NCI-H524 (cell line): Measurements from ENCODE around the gene HPDL.
"Not testable (repeated sequence)": the region's sequence is repeated elsewhere in the genome, so short reads cannot be mapped to it uniquely, and the experiment has no call there.

ENCODE experiments used
- DNase-seq, 2 experiments: peaks; one replicate each; lab custom pipeline; 2025; lab: John Stamatoyannopoulos, UW

Gene HPDL

DNA sequence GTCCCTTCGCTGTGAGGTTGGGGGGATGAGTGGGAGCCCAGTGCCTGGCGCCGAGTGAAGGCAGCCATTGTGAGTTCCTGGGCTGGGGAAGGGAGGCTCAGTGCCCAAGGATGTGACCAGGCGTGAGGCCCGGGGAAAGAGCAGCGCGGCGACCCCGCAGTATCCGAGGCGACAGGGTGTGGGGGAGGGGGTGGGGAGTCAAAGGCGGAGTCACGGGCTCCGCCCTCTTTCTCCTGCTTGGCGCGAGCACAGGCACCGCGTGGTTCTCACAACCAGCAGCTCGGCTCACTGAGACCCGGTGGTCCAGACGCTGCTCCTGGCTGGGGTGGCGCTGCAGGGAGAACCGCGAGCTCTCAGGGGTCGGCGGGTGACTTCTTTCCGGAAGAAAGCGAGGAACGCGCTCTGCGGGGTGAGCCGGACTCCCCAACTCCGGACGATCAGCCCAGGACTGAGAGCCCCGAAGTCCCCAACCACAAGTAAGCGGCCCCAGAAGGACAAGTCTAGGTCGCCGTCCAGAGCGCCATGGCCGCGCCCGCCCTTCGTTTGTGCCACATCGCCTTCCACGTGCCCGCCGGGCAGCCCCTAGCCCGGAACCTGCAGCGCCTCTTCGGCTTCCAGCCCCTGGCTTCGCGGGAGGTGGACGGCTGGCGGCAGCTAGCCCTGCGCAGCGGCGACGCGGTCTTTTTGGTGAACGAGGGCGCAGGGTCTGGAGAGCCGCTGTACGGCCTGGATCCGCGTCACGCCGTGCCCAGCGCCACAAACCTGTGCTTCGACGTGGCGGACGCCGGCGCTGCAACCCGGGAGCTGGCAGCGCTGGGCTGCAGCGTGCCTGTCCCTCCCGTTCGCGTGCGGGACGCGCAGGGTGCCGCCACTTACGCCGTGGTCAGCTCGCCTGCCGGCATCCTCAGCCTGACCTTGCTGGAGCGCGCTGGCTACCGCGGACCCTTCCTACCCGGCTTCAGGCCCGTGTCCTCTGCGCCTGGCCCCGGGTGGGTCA is at the start of gene HPDL:
TSS of gene HPDL (plus strand) at position 269 of the 997 bp plus-strand sequence. CDS start at position 523, 254 bp downstream.
- peak; percentile 75 to 79 for DNase-seq

DNA sequence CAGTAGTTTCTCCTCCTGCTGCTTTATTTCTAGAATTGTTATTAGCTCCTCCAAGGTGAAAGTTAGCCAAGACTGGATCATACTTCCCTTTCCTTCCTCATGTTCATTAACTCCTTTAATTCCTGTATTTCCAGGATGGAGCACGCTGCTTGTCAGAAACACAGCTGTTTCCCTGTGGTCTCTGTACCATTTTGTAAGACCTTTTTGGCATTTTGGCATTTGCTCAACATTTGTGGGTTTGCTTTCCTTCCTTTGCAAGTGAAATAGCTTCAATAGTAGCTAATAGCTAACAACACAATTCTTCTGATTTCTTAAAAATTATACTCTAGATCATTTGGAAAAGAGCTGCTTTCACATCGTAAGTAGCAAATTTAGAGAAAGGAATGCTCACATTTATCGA is 44.3 kb upstream of the HPDL start:
- no peak for DNase-seq

DNA sequence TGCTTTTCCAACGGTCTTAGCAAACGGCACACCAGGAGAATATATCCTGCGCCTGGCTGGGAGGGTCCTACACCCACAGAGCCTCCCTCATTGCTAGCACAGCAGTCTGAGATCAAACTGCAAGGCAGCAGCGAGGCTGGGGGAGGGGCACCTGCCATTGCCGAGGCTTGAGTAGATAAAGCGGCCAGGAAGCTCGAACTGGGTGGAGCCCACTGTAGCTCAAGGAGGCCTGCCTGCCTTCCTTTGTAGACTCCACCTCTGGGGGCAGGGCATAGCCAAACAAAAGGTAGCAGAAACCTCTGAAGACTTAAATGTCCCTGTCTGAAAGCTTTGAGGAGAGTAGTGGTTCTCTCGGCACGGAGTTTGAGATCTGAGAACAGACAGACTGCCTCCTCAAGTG is 41.8 kb upstream of the HPDL start:
- not testable (repeated sequence) for DNase-seq

DNA sequence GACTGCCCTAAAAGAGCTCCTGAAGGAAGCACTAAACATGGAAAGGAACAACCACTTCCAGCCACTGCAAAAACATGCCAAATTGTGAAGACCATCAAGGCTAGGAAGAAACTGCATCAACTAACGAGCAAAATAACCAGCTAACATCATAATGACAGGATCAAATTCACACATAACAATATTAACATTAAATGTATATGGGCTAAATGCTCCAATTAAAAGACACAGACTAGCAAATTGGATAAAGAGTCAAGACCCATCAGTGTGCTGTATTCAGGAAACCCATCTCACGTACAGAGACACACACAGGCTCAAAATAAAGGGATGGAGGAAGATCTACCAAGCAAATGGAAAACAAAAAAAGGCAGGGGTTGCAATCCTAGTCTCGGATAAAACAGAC is 40.2 kb upstream of the HPDL start:
- DNase-seq: not testable (repeated sequence)

DNA sequence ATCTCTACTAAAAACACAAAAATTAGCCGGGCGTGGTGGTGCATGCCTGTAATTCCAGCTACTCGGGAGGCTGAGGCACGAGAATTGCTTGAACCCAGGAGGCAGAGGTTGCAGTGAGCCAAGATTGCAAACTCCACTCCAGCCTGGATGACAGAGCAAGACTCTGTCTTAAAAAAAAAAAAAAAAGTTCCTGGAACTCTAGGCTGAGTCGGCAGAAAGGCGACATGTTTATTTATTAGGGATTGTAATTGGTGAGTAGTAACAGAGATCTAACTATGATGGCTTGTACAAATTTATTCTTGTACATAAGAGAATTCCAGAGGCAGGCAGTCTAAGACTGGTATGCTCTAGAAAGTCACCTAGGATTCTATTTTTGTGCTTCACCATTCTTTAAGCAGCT is 35.7 kb upstream of the HPDL start:
- DNase-seq: not testable (repeated sequence)

DNA sequence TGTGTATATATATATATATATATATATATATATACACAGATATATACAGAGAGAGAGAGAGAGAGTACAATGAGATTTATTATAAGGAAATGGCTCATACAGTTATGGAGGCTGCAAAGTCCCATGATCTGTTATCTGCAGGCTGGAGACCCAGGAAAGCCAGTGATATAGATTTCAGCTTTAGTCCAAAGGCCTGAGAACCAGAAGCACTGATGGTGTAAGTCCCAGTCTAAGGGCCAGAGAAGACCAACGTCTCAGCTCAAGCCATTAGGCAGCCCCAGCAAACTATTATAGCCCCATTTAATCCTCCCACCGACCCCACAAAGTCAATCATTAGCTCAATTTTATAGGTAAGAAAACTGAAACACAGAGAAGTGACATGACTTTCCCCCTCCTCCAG is 35.0 kb upstream of the HPDL start:
- DNase-seq: no peak

DNA sequence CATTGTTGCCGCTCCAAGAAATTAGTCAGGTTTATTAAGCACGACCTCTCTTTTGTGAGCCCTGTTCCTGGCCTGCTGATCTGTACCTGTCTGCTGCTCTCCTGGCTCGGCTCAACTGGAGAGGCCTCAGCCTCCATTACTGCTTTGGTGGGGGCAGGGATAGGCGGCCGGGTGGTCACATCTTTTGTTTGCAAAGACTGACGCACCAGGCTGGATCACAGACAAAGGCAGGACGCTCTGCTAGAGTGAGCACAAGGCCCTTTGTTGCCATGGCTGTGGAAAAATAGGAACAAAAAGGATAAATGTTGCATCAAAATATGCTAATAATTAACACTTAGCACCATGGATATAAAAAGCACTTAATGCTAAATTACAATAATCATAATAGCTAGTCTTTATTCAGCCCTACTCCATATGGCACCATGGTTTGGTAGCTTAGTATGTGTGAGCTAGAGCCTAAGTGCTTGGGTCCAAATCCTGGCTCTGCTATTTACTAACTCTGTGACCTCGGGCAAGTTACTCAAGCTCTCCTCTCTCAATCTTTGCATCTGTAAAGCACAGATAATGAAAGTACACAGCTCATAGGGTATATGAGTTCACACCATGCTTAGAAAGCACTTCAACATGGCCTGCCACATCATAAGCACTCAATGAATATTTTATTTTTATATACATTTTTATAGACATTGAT is 28.9 kb upstream of the HPDL start:
- no peak for DNase-seq

DNA sequence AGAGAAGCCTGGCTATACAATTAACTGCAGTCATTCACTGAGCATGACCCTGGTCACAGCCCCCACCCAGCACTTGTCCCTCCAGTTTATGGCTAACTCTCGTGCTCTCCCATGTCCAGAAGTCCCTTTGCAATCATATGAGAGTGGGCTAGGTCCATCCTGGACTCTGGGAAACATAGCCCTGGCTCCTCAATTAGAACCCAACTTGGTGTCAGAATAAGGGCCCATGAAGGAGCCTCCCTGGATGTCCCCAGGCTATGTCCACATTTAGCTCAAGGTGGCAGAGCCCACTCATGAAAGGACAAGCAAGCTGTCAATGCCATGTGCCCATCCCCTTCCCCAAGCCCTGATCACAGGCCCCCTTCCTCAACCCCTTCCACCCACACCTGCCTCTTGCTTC is 27.4 kb upstream of the HPDL start:
- no peak for DNase-seq

DNA sequence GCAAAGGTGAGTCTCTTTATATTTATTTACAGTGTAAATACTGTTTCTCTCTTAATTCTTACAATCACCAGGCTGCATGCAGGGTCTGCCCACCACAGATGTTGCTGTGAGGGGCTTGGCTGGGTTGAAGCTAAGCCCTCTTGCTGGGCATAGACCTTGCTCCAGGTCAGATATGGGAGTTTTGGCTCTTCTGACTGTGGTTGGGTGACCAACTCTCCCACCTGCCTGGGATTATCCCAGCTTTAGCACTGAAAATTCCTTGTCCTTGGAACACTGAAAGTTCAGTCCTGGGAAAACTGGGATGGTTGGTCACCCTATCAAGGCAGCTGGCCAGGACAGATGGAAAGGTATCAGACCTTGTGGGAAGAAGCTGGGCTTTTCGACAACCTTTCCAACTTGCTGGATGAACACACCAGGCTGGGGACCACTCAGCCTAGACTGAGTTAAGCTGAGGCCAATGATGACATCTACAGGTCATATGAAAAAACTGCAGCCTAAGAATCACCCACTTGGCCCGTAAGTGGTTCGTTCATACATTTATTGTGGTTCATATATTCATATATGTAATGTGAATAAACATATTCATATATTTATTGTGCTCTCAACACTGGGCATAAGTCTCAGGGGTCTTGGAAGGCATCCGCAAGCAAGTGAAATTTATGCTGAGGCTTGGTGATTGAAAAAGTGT is 26.6 kb upstream of the HPDL start:
- DNase-seq: peak; percentile 47 to 80

DNA sequence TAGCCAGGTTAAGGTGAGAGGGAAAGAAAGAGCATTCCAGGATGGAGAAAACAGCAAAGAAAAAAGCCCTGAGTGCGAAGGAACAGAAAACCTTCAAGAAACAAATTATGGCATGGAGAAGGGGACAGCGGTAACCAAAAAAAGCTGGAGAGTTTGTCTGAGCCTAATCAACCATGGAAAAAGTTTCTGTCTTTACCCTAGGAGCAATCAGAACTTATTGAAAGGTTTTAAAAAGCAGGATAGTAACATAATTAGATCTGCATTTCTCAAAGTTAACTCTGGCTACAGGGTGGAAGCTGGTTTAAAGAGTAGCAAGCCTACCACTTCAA is 26.1 kb upstream of the HPDL start:
- DNase-seq: no peak

DNA sequence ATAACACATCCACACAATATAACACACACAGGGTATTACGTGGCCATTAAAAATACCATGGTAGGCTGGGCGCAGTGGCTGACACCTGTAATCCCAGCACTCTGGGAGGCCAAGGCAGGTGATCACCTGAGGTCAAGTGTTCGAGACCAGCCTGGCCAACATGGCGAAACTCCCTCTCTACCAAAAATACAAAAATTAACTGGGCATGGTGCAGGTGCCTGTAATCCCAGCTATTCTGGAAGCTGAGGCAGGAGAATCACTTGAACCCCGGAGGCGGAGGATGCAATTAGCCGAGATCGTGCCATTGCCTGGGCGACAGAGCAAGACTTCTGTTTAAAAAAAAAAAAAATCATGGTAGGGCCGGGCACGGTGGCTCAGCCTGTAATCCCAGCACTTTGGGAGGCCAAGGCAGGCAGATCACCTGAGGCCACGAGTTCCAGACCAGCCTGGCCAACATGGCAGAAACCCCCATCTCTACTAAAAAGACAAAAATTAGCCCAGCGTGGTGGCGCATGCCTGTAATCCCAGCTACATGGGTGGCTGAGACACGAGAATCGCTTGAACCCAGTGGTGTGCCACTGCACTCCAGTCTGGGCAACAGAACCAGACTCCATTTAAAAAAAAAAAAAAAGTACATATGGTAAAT is 24.1 kb upstream of the HPDL start:
- DNase-seq: no peak

DNA sequence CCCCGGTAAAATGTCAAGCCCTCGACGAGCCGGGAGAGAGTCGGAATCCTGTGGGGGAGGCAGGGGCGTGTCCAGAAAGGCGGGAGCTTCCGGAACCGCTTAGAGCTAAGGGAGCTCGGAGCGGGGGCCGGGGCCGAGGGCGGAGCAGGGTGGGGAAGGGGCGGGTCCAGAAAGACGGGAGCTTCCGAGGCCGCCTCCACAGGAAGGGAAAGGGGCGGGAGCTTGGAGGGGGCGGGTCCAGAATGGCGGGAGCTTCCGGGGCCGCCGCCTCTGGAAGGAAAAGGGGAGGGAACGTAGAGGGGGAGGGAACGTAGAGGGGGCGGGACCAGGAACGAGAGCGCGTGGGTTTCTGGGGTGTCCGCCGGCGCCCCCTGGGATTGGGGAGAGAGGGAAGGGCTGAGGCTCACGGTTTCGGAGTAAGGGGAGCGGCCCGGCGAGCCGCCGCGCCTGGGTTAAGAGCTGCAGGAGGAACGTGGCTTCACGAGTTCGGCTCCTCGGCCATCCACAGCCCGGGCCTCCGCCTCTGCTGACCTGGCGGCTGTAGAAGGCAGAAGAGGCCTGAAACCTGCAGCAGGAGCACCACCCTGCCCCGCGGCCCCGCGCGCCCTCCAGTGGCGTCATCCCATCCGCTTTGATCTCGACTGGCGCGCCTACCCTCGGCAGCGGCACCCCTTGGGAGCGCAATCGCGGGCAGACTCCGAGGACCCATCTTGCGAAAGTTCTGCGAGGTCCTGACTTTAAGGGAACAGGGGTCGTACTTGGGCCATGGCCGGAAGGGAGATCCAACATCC is 23.0 kb upstream of the HPDL start:
- peak; percentile 94 to 96 for DNase-seq

DNA sequence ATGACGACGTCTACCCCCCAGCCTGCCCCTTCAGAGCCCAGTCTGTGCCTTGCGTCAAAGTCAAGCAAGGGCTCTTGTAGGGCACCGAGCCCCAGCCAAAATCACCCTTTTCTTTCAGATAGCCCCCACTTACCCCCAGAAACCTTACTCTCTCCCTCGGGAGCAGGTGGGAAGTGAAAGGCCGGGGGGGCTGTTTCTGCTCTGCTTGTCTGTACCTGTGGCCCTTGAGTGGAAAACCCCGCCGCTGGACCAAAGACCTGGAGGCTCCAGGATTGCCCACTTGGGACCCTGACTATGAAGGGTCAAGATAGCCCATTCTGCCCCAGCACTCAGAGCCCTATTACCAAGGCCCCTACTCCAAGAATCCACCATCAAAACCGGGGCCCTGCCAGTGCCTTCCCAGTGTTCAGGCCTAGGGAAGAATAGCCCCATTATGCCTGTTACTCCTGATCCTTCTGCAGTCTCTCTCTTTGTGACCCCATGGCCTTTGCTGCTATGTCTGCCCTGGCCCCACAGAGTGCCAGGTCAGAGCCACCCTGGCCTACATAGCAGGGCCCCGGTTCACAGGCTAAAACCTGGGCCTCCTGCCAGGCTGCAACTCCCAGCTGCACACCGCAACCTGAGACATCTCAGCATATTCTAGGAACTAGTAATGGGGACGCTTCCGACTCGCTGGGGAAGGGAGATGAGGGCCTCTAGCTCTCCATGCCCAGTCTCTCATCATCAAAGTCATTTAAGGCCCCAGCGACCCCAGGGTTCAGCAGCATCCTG is 22.2 kb upstream of the HPDL start:
- peak in 1 of 2 experiments; percentile 52 for DNase-seq

DNA sequence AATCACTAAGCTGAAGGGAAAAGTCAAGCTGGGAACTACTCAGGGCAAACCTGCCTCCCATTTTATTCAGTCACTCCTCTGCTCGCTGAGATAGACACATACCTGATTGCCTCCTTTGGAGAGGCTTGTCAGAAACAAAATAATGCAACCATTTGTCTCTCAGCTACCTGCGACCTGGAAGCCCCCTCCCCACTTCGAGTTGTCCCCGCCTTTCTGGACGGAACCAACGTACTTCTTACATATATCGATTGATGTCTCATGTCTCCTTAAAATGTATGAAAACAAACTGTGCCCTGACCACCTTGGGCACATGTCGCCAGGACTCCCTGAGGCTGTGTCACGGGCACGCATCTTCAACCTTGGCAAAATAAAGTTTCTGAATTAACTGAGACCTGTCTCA is 21.5 kb upstream of the HPDL start:
- DNase-seq: no peak

DNA sequence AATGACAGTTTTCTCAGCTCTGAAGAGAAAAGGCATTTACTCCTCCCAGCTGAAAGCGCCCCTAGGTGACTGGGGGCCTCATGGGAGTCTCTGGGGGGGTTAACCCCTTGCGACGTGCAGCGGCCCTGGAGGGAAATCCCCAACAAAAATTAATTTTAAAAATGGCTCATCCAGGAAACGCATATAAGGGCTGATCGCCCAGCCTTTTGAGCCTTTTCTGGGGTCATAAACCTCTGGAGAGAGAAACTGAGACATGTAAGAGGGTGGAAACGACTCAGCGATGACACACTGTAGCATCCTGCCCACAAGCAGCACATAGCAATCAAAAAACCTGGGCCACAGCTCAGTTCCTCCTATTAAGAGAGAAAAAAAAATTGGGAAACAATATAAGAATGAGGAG is 20.4 kb upstream of the HPDL start:
- no peak for DNase-seq

DNA sequence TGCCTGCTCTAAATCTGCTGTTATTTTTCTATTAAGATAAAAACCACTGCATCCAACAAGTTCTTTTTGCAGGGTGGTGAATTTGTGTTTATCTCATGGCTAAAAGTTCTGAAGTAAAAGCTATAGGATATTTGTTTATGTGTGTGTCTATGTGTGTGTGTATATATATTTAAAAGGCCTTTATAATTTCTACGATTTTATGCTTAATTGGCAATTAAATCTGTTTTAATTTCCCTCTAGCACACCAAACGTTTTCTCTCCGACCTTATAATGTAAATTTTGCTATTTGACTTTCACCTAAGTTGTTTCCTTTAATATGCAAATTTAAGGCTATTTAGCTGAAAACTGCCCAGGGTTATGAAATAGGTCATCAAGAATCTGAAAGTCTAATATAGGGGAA is 19.8 kb upstream of the HPDL start:
- DNase-seq: no peak

DNA sequence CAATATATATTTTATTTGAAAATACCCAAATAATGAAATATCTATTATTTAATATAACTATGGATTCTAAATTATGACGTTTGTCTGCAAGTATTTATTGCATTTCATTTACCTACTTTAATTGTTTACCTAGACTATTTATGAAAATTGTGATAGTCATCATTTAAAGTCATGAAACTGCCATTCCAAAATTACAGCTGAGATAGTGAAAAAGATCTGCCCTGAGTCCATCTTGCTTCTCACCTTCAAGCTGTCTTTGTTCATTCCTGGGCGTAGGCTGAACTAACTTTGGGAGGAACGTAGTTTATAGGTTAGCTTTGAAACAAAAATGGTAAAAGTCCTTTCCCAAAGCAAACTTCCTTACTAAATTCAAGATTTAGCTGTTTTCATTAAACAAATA is 12.4 kb upstream of the HPDL start:
- DNase-seq: no peak

DNA sequence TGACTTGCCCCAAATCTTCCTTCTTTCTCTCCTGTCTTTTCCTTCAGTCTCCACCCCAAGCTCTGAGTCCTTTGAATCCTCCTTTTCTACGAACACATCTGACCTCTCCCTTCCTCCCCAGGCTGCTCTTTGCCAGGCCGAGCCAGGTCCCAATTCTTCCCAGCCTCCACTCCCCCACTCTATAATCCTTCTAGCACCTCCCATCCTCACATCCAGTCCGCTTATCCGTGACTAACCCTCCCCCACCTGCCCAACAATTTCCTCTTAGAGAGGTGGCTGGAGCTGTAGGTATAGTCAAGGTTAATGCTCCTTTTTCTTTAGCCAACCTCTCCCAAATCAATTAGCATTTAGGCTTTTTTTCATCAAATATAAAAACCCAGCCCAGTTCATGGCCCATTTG is 9.5 kb upstream of the HPDL start:
- no peak for DNase-seq

DNA sequence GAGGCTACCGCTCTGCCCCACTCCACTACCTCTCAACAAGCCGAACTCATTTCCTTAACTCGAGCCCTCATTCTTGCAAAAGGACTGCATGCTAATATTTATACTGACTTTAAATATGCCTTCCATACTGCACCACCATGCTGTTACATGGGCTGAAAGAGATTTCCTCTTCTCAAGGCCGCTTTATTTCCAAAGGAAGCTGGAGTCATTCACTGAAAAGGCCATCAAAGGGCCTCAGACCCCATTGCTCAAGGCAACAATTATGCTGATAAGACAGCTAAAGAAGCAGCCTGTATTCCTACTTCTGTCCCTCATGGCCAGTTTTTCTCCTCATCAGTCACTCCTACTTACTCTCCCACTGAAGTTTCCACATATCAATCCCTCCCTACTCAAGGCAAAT is 6.9 kb upstream of the HPDL start:
- no peak for DNase-seq

DNA sequence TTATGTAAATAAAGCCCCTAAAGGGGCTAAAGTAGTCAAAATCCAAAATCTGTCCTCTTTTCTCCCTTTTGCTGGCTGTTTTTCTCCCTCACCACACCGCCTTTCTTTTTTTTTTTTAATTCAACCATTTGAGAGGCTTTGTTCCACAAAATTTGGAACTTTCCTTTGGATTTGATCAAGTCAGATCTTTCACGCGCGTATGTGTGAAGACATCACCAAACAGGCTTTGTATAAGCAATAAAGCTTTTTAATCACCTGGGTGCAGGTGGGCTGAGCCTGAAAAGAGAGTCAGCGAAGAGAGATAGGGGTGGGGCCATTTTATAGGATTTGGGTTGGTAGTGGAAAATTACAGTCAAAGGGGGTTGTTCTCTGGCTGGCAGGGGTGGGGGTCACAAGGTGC is 5.3 kb upstream of the HPDL start:
- DNase-seq: no peak
